Stimulated activated CD8-positive, alpha-beta memory T cell treated with anti-CD3 and anti-CD28 coated beads, Interleukin-2, amount 100 ng/mL, for 48 hours (primary cell): Measurements from ENCODE around the gene GDPGP1.
A peak's percentile ranks its signal among the peaks of the same experiment; 100 is the strongest.

Source experiments
- DNase-seq, 2 donors: peaks; one replicate each; pipeline ENCODE4 v3.0.0-alpha.2; 2020; ENCODE audit warnings: low read depth in 2 of 2

Gene GDPGP1

DNA sequence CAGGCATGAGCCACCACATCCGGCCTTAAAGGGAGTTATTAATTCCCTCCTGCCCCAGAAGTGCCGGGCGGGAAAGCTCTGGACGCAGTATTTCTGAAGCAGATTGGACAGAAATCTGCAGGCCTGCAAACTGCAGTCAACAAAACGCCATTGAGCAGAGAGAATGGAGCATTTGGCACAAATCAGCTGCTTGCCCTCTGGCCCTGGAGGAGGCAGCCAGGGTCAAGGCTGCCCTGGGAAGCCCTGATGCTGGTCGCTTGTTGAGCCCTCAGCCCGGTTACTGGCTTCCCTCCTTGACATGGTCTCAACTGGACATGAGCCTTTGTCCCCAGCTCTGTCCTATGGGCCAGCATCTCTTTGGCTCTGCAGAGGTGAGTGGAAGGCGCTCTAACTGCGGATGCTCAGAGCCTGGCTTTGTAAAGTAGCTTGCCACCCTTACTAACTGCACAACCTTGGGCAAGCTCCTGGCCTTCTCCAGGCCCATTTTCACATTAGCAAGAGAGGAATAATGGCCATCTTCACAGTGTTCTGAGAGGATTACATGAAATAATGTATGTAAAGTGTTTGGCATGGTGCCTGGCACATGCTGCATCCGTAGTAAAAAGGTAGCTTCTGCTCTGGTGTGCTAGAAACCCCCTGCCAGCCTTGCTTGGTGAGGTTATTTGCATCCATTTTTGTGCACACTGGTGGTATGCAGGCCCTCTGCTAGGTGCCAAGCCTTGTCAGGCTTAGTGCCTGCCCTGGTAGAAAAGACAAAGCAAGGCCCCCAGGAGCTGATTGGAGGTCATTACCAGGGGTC, 28.8 kb upstream of the GDPGP1 start:
- DNase-seq = no peak

- DNase-seq = no peak
These were observed 28.1 kb upstream of the GDPGP1 start for GRCh38 chr15:90205886-90206285.

- DNase-seq = no peak
These were observed 26.8 kb upstream of the GDPGP1 start for GRCh38 chr15:90207252-90207651.

DNA sequence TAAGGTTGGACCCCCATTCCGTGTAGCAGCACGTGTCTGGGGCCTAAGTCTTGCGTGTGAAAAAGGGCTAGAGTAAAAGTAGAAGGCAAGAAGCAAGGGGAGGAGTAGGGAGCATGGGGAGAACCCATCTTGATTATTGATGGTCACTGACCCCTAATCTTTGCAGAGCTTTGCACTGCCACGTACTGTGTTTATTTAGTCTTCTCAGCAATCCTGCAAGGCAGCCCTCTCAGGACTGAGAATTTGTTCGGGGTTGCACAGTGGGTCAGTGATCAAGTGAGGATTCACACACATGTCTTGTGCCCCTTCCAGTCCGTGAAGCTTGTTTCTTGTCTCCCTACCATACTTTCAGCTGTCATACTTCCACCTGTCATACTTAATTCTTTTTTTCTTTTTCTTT, 25.7 kb upstream of the GDPGP1 start:
- DNase-seq = no peak

DNA sequence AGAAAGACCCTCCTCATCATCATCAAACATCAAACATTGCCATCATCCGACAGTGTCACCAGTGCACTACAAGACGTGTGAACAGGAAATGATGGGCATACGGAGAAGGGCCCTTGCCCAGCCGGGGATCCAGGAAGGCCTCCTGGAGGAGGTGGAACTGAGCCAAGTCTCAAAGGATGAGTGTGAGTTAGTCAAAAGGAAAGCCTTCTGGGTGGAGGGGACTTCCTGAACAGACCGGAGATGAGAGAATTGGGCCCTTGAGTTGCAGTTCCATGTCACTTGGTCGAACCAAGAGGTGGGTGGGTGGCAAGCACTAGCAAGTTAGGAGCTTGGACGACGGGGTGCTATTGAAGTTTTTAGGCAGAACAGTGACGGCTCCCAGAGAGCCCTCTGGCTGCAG, 24.4 kb upstream of the GDPGP1 start:
- no peak for DNase-seq

- DNase-seq = no peak
These were observed 23.4 kb upstream of the GDPGP1 start for GRCh38 chr15:90210593-90210992.

DNA sequence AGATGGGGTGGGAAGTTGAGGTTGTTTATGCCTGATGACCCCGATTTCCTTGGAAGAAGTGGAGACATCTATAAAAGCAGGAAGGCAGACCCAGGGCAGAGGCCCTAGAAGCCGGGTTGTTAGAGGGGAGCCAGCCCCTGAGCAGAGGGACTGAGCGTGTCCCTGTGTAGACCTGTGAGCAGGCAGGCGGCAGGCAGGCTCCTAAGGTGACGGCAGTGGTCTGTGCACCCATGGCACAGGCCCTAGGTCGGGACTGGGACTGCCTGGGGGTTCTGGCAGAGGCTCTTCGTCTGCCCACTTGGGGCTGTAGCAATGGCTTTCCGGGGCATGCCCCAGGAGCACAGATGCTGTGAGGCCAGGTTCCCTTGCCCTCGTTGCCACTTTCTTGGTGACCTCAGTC, 23.0 kb upstream of the GDPGP1 start:
- DNase-seq = no peak

DNA sequence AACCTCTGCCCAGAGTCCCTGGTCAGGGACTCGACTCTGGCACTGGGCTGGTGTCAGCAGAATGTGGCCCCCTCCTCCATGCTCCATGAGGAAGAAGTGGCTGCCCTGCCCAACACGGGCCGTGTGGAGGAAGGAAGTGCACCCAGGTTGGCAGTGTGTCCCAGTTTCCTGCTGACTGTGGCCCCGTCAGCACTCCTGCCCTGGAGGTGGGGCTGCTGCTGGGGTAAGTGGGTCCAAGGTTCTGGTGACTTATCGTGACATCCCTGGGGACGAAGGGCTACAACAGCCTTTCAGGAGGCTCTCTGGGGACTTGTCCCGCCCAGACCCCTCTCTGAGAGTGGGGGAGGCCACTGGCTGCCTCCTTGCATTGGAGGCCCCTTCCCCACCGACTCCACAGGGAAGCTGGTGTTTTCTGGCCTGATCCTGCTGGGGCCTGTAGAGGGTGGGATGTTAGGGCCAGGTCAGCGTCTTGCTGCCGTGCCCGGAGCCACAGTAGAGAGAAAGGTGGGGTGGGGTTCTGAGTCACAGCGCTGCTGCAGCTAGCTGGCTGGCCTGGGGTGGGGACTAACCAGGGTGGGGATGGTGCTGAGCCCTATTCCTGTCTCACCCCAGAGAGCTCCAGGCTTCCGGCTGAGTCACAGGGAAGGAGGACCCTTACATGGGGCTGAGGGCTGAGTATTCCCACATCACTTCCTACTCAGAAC, 22.4 kb upstream of the GDPGP1 start:
- DNase-seq = no peak

DNA sequence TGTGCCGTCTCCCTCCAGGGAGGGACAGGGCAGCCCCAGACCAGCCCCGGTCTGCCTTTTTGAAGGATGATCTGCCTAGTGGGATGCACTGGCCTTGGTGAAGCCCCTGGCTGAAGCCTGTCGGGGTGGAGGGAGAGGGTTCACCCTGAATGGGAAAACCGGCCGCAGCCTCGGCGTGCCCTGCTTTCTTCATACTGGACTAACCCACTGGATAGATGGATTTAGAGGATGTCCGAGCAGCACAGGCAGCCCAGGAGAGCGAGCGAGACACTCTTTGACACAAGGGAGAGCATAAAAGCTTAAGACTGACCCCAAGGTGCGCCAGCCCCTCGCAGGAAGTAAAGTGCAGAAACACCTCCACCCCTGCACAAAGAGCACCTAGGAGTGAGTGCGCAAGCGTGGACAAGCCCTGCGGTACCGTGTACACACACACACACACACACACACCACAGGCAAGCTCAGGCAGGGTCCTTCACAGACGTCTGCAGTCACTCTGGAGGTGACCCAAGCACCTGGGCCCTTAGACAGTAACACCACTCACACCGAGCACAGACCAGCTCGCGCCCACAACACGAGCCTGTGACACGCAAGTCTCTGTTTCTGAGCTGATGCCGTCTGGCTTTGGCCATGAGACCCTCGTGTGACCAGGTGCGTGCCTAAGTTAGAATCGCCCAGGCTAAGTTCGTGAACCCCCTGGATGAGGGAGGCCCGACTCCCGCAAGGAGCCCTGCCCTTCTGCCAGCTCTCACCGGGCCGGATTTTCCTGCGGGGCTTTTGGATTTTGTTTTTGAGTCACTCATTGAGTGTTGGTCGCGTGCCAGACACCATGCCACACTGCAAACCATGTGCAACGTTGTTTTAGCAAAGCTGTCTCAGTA, 21.5 kb upstream of the GDPGP1 start:
- no peak for DNase-seq

DNA sequence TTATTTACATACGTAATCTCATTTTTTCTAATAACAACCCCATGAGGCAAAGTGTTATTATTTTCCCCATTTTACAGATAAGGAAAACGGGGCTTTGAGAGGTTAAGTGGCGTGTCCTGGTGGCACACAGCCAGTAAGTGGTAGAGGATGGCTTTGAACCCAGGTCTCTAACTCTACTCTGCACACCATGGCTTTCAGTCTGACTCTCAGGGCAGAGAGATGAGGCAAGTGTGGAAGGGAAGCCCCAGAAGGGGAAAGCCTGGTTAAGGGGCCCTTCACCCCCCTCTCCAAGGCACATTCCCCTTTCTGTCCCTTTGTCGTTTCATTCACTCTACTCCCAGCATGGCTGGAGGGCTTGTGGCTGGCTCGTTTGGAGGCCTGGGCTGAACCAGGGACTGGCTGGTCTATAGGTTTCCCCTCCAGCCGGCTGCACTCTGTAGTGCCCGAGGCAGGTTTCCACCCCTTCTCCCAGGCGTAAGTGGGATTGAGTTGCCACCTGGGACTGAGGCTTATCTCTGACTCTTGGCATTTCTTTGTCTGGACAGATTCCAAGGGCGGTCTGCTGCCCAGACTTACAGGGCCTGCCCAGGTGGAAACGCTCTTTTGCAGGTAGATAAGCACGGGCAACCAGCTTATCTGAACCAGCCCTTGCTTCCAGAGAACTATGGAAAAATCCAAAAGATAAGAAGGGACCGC, 20.7 kb upstream of the GDPGP1 start:
- DNase-seq = no peak

DNA sequence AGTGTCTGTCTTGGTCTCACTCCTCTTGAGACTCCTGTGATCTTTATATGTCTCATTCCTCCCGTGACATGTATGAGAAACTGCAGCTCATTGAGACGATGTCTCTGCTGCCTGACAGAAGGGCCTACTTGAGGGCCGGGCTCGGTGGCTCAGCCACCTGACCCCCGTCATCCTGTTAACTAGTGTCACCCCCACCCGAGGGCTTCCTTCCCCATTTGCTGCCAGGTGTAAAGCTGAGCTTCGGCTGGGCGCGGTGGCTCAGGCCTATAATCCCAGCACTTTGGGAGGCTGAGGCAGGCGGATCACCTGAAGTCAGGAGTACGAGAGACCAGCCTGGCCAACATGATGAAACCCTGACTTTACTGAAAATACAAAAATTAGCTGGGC, 20.2 kb upstream of the GDPGP1 start:
- DNase-seq = no peak

- no peak for DNase-seq
These were observed 19.3 kb upstream of the GDPGP1 start for GRCh38 chr15:90214553-90215196.

DNA sequence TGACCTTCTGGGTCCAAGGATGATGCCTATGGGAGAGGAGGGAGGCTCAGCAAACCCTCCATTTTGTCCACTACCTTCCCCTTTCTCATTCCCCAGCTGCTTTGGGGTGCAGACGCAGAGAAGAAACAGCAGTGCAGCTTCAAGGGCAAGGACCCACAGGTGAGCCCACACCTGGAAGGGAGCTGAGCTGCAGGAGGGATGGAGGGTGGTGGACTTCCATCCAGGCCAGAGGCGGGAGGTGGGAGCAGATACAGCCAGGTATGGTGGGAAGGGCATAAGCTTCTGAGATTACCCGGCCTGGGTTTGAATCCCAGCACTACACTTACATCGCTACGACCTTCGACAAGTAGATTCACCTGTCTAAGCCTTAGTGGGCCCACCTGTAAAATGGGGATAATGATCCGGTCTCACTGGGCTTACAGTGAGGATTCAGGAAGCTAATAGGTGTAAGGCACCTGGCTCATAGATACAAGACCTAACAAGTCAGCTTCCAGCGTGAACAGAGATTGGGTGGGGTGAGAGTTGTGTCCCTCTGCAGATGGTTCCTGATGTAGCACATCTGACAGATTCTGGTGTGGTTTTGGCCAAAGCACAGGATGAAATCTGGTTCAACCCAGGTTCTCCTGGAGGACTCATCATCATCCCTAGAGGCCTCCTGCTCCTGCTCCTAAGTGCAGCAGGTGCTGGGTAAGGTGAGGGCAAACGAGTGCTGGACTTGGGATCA, 16.2 kb upstream of the GDPGP1 start:
- DNase-seq = no peak

DNA sequence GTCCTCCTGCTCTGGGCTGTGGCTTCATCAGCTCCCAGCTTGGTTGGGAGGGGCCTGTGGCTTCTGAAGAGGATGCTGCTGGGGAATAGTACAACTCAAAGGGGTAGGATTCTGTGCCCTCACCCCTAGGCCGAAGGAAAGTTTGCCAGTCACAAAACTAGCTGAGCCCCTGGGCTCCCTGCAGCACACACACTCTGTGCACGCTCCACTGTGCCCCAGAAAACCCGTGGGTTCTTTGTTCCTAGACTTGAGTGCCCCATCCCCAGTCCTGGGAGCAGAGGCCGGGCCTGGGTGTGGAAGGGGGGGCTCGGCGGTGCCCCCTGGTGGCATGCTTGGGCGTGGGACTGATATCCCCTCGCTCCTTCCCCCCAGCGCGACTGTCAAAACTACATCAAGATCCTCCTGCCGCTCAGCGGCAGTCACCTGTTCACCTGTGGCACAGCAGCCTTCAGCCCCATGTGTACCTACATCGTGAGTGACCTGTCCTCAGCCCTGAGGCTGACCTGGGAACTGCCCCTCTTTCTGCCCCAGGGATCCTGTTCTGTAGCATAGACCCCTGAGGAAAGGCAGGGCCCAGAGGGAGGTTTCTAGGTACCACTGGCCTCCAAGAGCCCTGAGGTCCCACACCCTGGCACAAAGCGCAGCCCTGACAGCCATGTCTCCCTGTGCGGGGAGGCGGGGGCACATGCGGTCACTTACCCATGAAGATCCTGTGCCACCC, 14.4 kb upstream of the GDPGP1 start:
- DNase-seq = peak; percentile 37 to 48

- DNase-seq = peak in 1 of 2 donors; percentile 22
These were observed 12.6 kb upstream of the GDPGP1 start for GRCh38 chr15:90221246-90221900.

DNA sequence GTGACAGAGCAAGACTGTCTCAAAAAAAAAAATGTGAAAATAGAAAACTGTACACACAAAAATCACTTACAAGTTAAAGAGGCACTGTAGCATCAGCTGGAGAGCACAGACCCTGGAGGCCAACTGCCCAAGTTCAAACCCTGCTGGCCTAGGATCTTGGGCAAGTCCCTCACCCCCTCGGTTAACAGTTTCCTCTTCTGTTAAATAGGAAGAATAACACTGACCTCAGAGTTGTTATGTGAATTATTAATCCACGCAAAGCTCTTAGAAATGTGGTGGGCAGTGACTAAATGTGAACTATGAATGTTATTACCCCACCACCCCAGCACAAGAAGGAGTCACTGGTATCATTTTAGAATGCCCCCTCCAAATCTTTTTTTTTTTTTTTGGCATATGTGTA, 11.5 kb upstream of the GDPGP1 start:
- DNase-seq = no peak

GRCh38 chr15:90223441-90224165, 10.4 kb upstream of the GDPGP1 start:
- DNase-seq = no peak

- DNase-seq = no peak
These were observed 9.0 kb upstream of the GDPGP1 start for GRCh38 chr15:90225047-90225446.
